ENCODE measurements around the gene MICU2.

MICU2 gene

GRCh38 chr13:21539687-21540086, 64.3 kb downstream of the MICU2 start:
- Histone ChIP-seq H3K23ac (ENCODE audit: low read depth, low read length, poor library complexity) (no peak overlapping the region), H2AK5ac (ENCODE audit: low read depth, low read length) (no peak overlapping the region), H2BK120ac (ENCODE audit: low read depth, low read length) (no peak overlapping the region), H2BK12ac (ENCODE audit: low read length) (no peak overlapping the region), H2AFZ (ENCODE audit: low read length) (no peak overlapping the region), H3K14ac (ENCODE audit: low read length) (no peak overlapping the region), H2BK15ac (ENCODE audit: low read length) (no peak overlapping the region), H3K79me1 (ENCODE audit: low read depth, low read length) (no peaks in the 10 kb centered on the region), H3K27me3 (ENCODE audit: control insufficient read depth in 3 of 3, insufficient read depth in 3 of 3, low read depth in 1 of 3, low read length in 3 of 3) (no peaks in the 10 kb centered on the region), H3K4me1 (ENCODE audit: control insufficient read depth in 2 of 2, insufficient read depth in 1 of 2, low read depth in 1 of 2, low read length in 2 of 2) (peaks cover 2 to 3% of the 10 kb centered on the region in 2 donors), H3K27ac (replicated peaks; ENCODE audit: low read length) (no peak overlapping the region), H4K8ac (ENCODE audit: low read depth, low read length) (no peak overlapping the region), H3K9ac (ENCODE audit: low read depth, low read length, poor library complexity) (no peak overlapping the region), H3K4me2 (ENCODE audit: insufficient read depth, low read length, poor library complexity, severe bottlenecking) (no peak overlapping the region), H2BK5ac (ENCODE audit: low read length) (no peak overlapping the region), H3K4ac (ENCODE audit: low read length) (no peak overlapping the region), H3K9me3 (replicated peaks in 1 of 2; ENCODE audit: control insufficient read depth in 2 of 2, insufficient read depth in 1 of 2, low read depth in 1 of 2, low read length in 2 of 2) (no peaks in the 10 kb centered on the region), H3K18ac (ENCODE audit: low read length) (no peak overlapping the region), H3K4me3 (ENCODE audit: low read length in 2 of 2) (no peak overlapping the region), H3K36me3 (replicated peaks in 1 of 2; ENCODE audit: control insufficient read depth in 2 of 2, insufficient read depth in 2 of 2, low read length in 2 of 2) (peaks cover 3 to 10% of the 10 kb centered on the region in 2 donors), H4K91ac (ENCODE audit: low read depth, low read length, poor library complexity) (no peak overlapping the region)
- DNase-seq (ENCODE audit: low spot score), result no peak

- H3K27me3 ChIP-seq (ENCODE audit: control insufficient read depth in 3 of 3, insufficient read depth in 3 of 3, low read depth in 1 of 3, low read length in 3 of 3), result no peaks in the 10 kb centered on the region
- H2AK5ac ChIP-seq (ENCODE audit: low read depth, low read length), result no peak overlapping the region
- peaks cover 1 to 10% of the 10 kb centered on the region in 2 donors for H3K36me3 ChIP-seq (replicated peaks in 1 of 2; ENCODE audit: control insufficient read depth in 2 of 2, insufficient read depth in 2 of 2, low read length in 2 of 2)
- no peak overlapping the region for H3K27ac ChIP-seq (replicated peaks; ENCODE audit: low read length)
- no peak overlapping the region for H3K4me2 ChIP-seq (ENCODE audit: insufficient read depth, low read length, poor library complexity, severe bottlenecking)
- no peak for DNase-seq (ENCODE audit: low spot score)
- H3K4ac ChIP-seq (ENCODE audit: low read length), result no peak overlapping the region
- H3K4me3 ChIP-seq (ENCODE audit: low read length in 2 of 2), result no peak overlapping the region
- no peak overlapping the region for H3K23ac ChIP-seq (ENCODE audit: low read depth, low read length, poor library complexity)
- no peaks in the 10 kb centered on the region for H3K79me1 ChIP-seq (ENCODE audit: low read depth, low read length)
- H2BK5ac ChIP-seq (ENCODE audit: low read length), result no peak overlapping the region
- H3K4me1 ChIP-seq (ENCODE audit: control insufficient read depth in 2 of 2, insufficient read depth in 1 of 2, low read depth in 1 of 2, low read length in 2 of 2), result peaks cover 2 to 3% of the 10 kb centered on the region in 2 donors
- H4K91ac ChIP-seq (ENCODE audit: low read depth, low read length, poor library complexity), result no peak overlapping the region
- H2BK12ac ChIP-seq (ENCODE audit: low read length), result no peak overlapping the region
- no peaks in the 10 kb centered on the region for H3K9me3 ChIP-seq (replicated peaks in 1 of 2; ENCODE audit: control insufficient read depth in 2 of 2, insufficient read depth in 1 of 2, low read depth in 1 of 2, low read length in 2 of 2)
- no CpG with 5 or more reads among the region's 1 CpG for WGBS, 2 donors (ENCODE audit: extremely low coverage in 2 of 2, insufficient read length in 2 of 2, insufficient replicate concordance in 1 of 2)
- no peak overlapping the region for H4K8ac ChIP-seq (ENCODE audit: low read depth, low read length)
- no peak overlapping the region for H2BK15ac ChIP-seq (ENCODE audit: low read length)
- H2AFZ ChIP-seq (ENCODE audit: low read length), result no peak overlapping the region
- H2BK120ac ChIP-seq (ENCODE audit: low read depth, low read length), result no peak overlapping the region
- no peak overlapping the region for H3K18ac ChIP-seq (ENCODE audit: low read length)
- H3K14ac ChIP-seq (ENCODE audit: low read length), result no peak overlapping the region
- H3K9ac ChIP-seq (ENCODE audit: low read depth, low read length, poor library complexity), result no peak overlapping the region
Measured at GRCh38 chr13:21538753-21539152, 65.2 kb downstream of the MICU2 start.

GRCh38 chr13:21538280-21538679, 65.7 kb downstream of the MICU2 start:
- Histone ChIP-seq H4K91ac (ENCODE audit: low read depth, low read length, poor library complexity) (no peak overlapping the region), H3K27ac (replicated peaks; ENCODE audit: low read length) (no peak overlapping the region), H2AFZ (ENCODE audit: low read length) (no peak overlapping the region), H3K9me3 (replicated peaks in 1 of 2; ENCODE audit: control insufficient read depth in 2 of 2, insufficient read depth in 1 of 2, low read depth in 1 of 2, low read length in 2 of 2) (no peaks in the 10 kb centered on the region), H3K27me3 (ENCODE audit: control insufficient read depth in 3 of 3, insufficient read depth in 3 of 3, low read depth in 1 of 3, low read length in 3 of 3) (no peaks in the 10 kb centered on the region), H2AK5ac (ENCODE audit: low read depth, low read length) (no peak overlapping the region), H3K79me1 (ENCODE audit: low read depth, low read length) (no peaks in the 10 kb centered on the region), H2BK120ac (ENCODE audit: low read depth, low read length) (no peak overlapping the region), H3K4me2 (ENCODE audit: insufficient read depth, low read length, poor library complexity, severe bottlenecking) (no peak overlapping the region), H2BK12ac (ENCODE audit: low read length) (no peak overlapping the region), H3K4ac (ENCODE audit: low read length) (no peak overlapping the region), H3K18ac (ENCODE audit: low read length) (no peak overlapping the region), H4K8ac (ENCODE audit: low read depth, low read length) (no peak overlapping the region), H3K4me1 (ENCODE audit: control insufficient read depth in 2 of 2, insufficient read depth in 1 of 2, low read depth in 1 of 2, low read length in 2 of 2) (peaks cover 2 to 3% of the 10 kb centered on the region in 2 donors), H3K9ac (ENCODE audit: low read depth, low read length, poor library complexity) (no peak overlapping the region), H2BK15ac (ENCODE audit: low read length) (no peak overlapping the region), H3K23ac (ENCODE audit: low read depth, low read length, poor library complexity) (no peak overlapping the region), H3K14ac (ENCODE audit: low read length) (no peak overlapping the region), H3K36me3 (replicated peaks in 1 of 2; ENCODE audit: control insufficient read depth in 2 of 2, insufficient read depth in 2 of 2, low read length in 2 of 2) (peaks cover 1 to 10% of the 10 kb centered on the region in 2 donors), H3K4me3 (ENCODE audit: low read length in 2 of 2) (no peak overlapping the region), H2BK5ac (ENCODE audit: low read length) (no peak overlapping the region)
- no CpG with 5 or more reads among the region's 4 CpGs for WGBS, 2 donors (ENCODE audit: extremely low coverage in 2 of 2, insufficient read length in 2 of 2, insufficient replicate concordance in 1 of 2)
- no peak for DNase-seq (ENCODE audit: low spot score)

DNA sequence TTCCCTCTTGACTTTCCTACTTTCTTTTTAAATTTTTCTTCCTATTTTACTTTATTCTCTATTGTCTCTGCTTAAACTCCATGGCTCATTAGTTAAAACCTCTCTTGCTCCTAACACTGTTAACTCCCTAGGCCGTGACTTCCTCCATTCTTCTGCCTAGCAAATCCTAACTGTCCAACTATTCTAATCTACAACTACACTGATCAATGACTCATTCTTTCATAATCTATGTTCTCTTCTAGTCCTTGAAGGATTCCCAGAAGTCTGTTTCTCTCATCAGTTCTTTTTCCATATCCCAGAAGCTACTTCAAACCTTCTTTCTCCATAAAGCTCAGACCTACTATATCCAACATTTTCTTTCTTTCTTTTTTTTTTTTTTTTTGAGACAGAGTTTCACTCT, 66.9 kb downstream of the MICU2 start:
- DNase-seq (ENCODE audit: low spot score), result no peak
- Histone ChIP-seq H3K4me2 (ENCODE audit: insufficient read depth, low read length, poor library complexity, severe bottlenecking) (no peak overlapping the region), H2AK5ac (ENCODE audit: low read depth, low read length) (no peak overlapping the region), H3K4me3 (ENCODE audit: low read length in 2 of 2) (no peak overlapping the region), H3K23ac (ENCODE audit: low read depth, low read length, poor library complexity) (no peak overlapping the region), H3K9ac (ENCODE audit: low read depth, low read length, poor library complexity) (no peak overlapping the region), H2AFZ (ENCODE audit: low read length) (no peak overlapping the region), H3K79me1 (ENCODE audit: low read depth, low read length) (no peaks in the 10 kb centered on the region), H4K8ac (ENCODE audit: low read depth, low read length) (no peak overlapping the region), H4K91ac (ENCODE audit: low read depth, low read length, poor library complexity) (no peak overlapping the region), H3K4ac (ENCODE audit: low read length) (no peak overlapping the region), H3K27ac (replicated peaks; ENCODE audit: low read length) (no peak overlapping the region), H2BK120ac (ENCODE audit: low read depth, low read length) (no peak overlapping the region), H3K36me3 (replicated peaks in 1 of 2; ENCODE audit: control insufficient read depth in 2 of 2, insufficient read depth in 2 of 2, low read length in 2 of 2) (peaks cover 1 to 10% of the 10 kb centered on the region in 2 donors), H3K4me1 (ENCODE audit: control insufficient read depth in 2 of 2, insufficient read depth in 1 of 2, low read depth in 1 of 2, low read length in 2 of 2) (peaks cover 2 to 3% of the 10 kb centered on the region in 2 donors), H3K14ac (ENCODE audit: low read length) (no peak overlapping the region), H3K27me3 (ENCODE audit: control insufficient read depth in 3 of 3, insufficient read depth in 3 of 3, low read depth in 1 of 3, low read length in 3 of 3) (no peaks in the 10 kb centered on the region), H3K18ac (ENCODE audit: low read length) (no peak overlapping the region), H3K9me3 (replicated peaks in 1 of 2; ENCODE audit: control insufficient read depth in 2 of 2, insufficient read depth in 1 of 2, low read depth in 1 of 2, low read length in 2 of 2) (no peaks in the 10 kb centered on the region), H2BK12ac (ENCODE audit: low read length) (no peak overlapping the region), H2BK5ac (ENCODE audit: low read length) (no peak overlapping the region), H2BK15ac (ENCODE audit: low read length) (no peak overlapping the region)
- no CpG with 5 or more reads among the region's 1 CpG for WGBS, 2 donors (ENCODE audit: extremely low coverage in 2 of 2, insufficient read length in 2 of 2, insufficient replicate concordance in 1 of 2)
